Panc1 (cell line): ENCODE data around the gene C2orf76. TPM values are rescaled to one million over a fixed set of nuclear protein-coding genes. Genes with fewer than 3 reads are reported as not detected.

Source experiments
- ATAC-seq: fragments of 200-7000 bp; cut with Tn5 transposase; 2 replicates; pipeline ENCODE4 v1.9.1; 2020; ENCODE audit warnings: mild to moderate bottlenecking, moderate library complexity
- BruUV-seq: library from RNA; stranded (reverse); fragments of 400-500 nt; replicated peaks from 2 replicates; lab custom pipeline; 2021; lab: Mats Ljungman, UMichigan
- CTCF ChIA-PET: fragments of 300-600 bp; sonication (Branson Sonifier 250); formaldehyde crosslinking; loops from one replicate; lab custom pipeline; 2022; ENCODE audit warnings: antibody characterized with exemption; lab: Charles Lee
- POLR2A ChIA-PET: fragments of 300-600 bp; sonication (Branson Sonifier 250); formaldehyde crosslinking; loops from one replicate; lab custom pipeline; 2022; ENCODE audit warnings: antibody characterized with exemption; lab: Charles Lee
- DNase-seq: peaks from one replicate; pipeline ENCODE4 v3.0.0-alpha.2; 2010; ENCODE audit warnings: low read depth, low spot score
- H3K27ac ChIP-seq: 2 replicates; pipeline ENCODE4 v1.5.1; 2011; ENCODE audit warnings: mild to moderate bottlenecking, low read length, inconsistent platforms
- H3K27me3 ChIP-seq: fragments of 200-500 bp; sonication (Bioruptor generic); 2 replicates; pipeline ENCODE4 v1.6.0; 2014; ENCODE audit warnings: low read length, inconsistent platforms; ENCODE audit not compliant: control insufficient read depth, insufficient read depth
- H3K36me3 ChIP-seq: fragments of 200-500 bp; sonication (Bioruptor generic); 2 replicates; pipeline ENCODE4 v1.5.1; 2014; ENCODE audit warnings: inconsistent platforms, mild to moderate bottlenecking, low read length, moderate library complexity; ENCODE audit not compliant: control insufficient read depth, insufficient read depth
- H3K4me1 ChIP-seq: 2 replicates; pipeline ENCODE4 v1.5.1; 2011; ENCODE audit warnings: inconsistent platforms, mild to moderate bottlenecking, low read length, moderate library complexity; ENCODE audit not compliant: control insufficient read depth, insufficient read depth
- H3K4me3 ChIP-seq, 2 experiments: 2 replicates each; pipeline ENCODE4 v1.5.1; 2011 to 2012; ENCODE audit warnings: low read depth in 2 of 2, low read length in 2 of 2, mild to moderate bottlenecking in 2 of 2, inconsistent platforms in 1 of 2, moderate library complexity in 1 of 2
- H3K9me3 ChIP-seq: fragments of 200-500 bp; sonication (Bioruptor generic); 2 replicates; pipeline ENCODE4 v1.5.1; 2014; ENCODE audit warnings: low read depth, mild to moderate bottlenecking, inconsistent platforms, low read length, moderate library complexity; ENCODE audit not compliant: control insufficient read depth, insufficient read depth
- CTCF ChIP-seq: fragments of 450-650 bp; IDR thresholded peaks from 2 replicates; pipeline ENCODE4 v1.5.1; 2017; ENCODE audit warnings: mild to moderate bottlenecking
- POLR2AphosphoS5 ChIP-seq: IDR thresholded peaks from 2 replicates; pipeline ENCODE4 v1.6.1; 2012; ENCODE audit warnings: mild to moderate bottlenecking, low read depth, low read length, moderate library complexity
- REST ChIP-seq, 2 experiments: IDR thresholded peaks; 2 replicates each; pipeline ENCODE4 v1.6.1; 2011 to 2012; ENCODE audit warnings: low read depth in 2 of 2, control low read depth in 1 of 2, low read length in 1 of 2, mild to moderate bottlenecking in 1 of 2, moderate library complexity in 1 of 2; ENCODE audit not compliant: insufficient read depth in 1 of 2
- SIN3A ChIP-seq: IDR thresholded peaks from 2 replicates; pipeline ENCODE4 v1.6.1; 2012; ENCODE audit warnings: low read depth, mild to moderate bottlenecking, low read length, moderate library complexity, borderline replicate concordance; ENCODE audit not compliant: insufficient read depth
- TCF7L2 ChIP-seq: IDR thresholded peaks from 2 replicates; pipeline ENCODE4 v1.6.1; 2011; ENCODE audit warnings: mild to moderate bottlenecking, low read depth, low read length, inconsistent platforms
- in situ Hi-C: cut with HindIII; loops from 2 replicates; pipeline ENCODE4 v1.10.0; 2016; ENCODE audit warnings: low sequenced_read_pairs, low pct_unique_long_range_greater_than_20kb
- intact Hi-C: fragments of 100-400 bp; cut with micrococcal nuclease; formaldehyde crosslinking; loops from one replicate; pipeline ENCODE4 v1.10.0; 2022; ENCODE audit not compliant: unreplicated experiment
- total RNA-seq: library from RNA; stranded (reverse); gene quantifications from one replicate; pipeline ENCODE4 v1.2.1, GENCODE V29; 2021; ENCODE audit not compliant: unreplicated experiment

C2orf76 gene
- total RNA-seq, 1 experiment from 2014 or later: 22.7 TPM

- POLR2A ChIA-PET: no interaction called here
- CTCF ChIA-PET: no interaction called here
- intact Hi-C loops: no loop called here
Observed at GRCh38 chr2:119323459-119323858, 43.2 kb downstream of the C2orf76 start.

GRCh38 chr2:119319593-119319992, 47.0 kb downstream of the C2orf76 start:
- CTCF ChIA-PET: no interaction called here
- TF ChIP-seq POLR2AphosphoS5: no peak
- TF ChIP-seq SIN3A: no peak
- TF ChIP-seq REST (IDR thresholded peaks at IDR 0.05; ENCODE audit: insufficient read depth in 1 of 2, low read depth in 2 of 2, low read length in 1 of 2): no peak
- no peak for TF ChIP-seq TCF7L2
- no peak for TF ChIP-seq CTCF
- no peaks in the 10 kb centered on the region for H3K36me3 ChIP-seq
- ATAC-seq (no peak), DNase-seq (no peak)
- no peaks in the 10 kb centered on the region for H3K9me3 ChIP-seq
- H3K27ac ChIP-seq: no peak overlapping the region
- no peak overlapping the region for H3K4me3 ChIP-seq
- POLR2A ChIA-PET: no interaction called here
- intact Hi-C loops (no loop called here), in situ Hi-C loops (no loop called here)
- H3K4me1 ChIP-seq: no peaks in the 10 kb centered on the region
- H3K27me3 ChIP-seq: no peaks in the 10 kb centered on the region
- no TSS peak for BruUV-seq

More at GRCh38 chr2:119323459-119323858, 43.2 kb downstream of the C2orf76 start:
- no peaks in the 10 kb centered on the region for H3K9me3 ChIP-seq
- H3K4me3 ChIP-seq: no peak overlapping the region
- in situ Hi-C loops: no loop called here
- H3K36me3 ChIP-seq: no peaks in the 10 kb centered on the region
- TF ChIP-seq CTCF (no peak), POLR2AphosphoS5 (no peak), TCF7L2 (no peak), SIN3A (no peak), REST (IDR thresholded peaks at IDR 0.05; ENCODE audit: insufficient read depth in 1 of 2, low read depth in 2 of 2, low read length in 1 of 2) (no peak)
- BruUV-seq: no TSS peak
- no peak for ATAC-seq
- H3K4me1 ChIP-seq: no peaks in the 10 kb centered on the region
- no peak for DNase-seq
- no peaks in the 10 kb centered on the region for H3K27me3 ChIP-seq
- H3K27ac ChIP-seq: no peak overlapping the region
